ENCODE measurements around the gene RTP3.

- no peak for TF ChIP-seq CTCF (IDR thresholded peaks at IDR 0.05; ENCODE audit: low read length)
- TF ChIP-seq EZH2 (optimal IDR thresholded peaks at IDR 0.05; ENCODE audit: low read depth, low read length), result no peak
- no peak for TF ChIP-seq EZH2phosphoT487 (IDR thresholded peaks at IDR 0.05; ENCODE audit: low read length)
These were observed 17.1 kb upstream of the RTP3 start for GRCh38 chr3:46480491-46481195.

Data from MM.1S (cell line).